Measurements from ENCODE around the gene TTC1.

Gene TTC1

DNA sequence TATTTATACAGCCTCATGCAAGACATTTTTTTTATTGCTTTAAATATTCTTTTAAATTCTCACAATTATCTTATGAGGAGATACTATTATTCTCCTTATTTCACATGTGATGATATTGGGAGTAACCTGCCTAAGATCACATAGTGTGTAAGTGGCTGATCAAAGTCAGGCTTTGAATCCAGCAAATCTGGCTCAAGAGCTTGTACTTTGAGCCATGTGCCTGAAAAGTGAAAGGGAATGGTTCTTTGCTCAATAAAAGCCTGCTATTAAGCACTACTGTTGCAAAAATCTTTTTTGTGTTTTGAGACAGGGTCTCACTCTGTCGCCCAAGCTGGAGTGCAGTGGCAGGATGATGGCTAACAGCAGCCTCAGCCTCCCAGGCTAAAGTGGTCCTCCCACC lies 75.2 kb downstream of the TTC1 start:
- no peak for DNase-seq (ENCODE audit: low read depth)
- TF ChIP-seq, protein P1, sequence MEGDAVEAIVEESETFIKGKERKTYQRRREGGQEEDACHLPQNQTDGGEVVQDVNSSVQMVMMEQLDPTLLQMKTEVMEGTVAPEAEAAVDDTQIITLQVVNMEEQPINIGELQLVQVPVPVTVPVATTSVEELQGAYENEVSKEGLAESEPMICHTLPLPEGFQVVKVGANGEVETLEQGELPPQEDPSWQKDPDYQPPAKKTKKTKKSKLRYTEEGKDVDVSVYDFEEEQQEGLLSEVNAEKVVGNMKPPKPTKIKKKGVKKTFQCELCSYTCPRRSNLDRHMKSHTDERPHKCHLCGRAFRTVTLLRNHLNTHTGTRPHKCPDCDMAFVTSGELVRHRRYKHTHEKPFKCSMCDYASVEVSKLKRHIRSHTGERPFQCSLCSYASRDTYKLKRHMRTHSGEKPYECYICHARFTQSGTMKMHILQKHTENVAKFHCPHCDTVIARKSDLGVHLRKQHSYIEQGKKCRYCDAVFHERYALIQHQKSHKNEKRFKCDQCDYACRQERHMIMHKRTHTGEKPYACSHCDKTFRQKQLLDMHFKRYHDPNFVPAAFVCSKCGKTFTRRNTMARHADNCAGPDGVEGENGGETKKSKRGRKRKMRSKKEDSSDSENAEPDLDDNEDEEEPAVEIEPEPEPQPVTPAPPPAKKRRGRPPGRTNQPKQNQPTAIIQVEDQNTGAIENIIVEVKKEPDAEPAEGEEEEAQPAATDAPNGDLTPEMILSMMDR (conservative IDR thresholded peaks at IDR 0.05; ENCODE audit: low read length), result no peak

DNA sequence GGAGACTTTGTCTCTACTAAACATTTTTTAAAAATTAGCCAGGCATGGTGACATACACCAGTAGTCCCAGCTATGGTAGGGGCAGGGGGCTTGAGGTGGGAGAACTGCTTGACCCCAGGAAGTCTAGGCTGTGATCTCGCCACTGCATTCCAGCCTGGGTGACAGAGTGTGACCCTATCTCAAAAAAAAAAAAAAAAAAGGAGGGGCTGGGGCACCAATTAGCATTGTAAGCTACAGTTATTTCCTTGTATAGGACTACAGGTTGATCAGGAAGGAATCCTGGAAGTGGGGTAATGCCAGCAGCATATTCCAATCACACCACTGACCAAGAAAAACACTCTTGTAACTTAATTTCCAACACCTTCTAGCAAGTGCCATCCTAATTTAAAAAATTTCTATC lies 78.3 kb downstream of the TTC1 start:
- no peak overlapping the region for H3K4me3 ChIP-seq (ENCODE audit: low read length)
- DNase-seq (ENCODE audit: low read depth), result no peak
- TF ChIP-seq, protein P1 (conservative IDR thresholded peaks at IDR 0.05; ENCODE audit: low read length), result no peak

More for the DNA sequence above, 75.2 kb downstream of the TTC1 start:
- no peak overlapping the region for H3K4me3 ChIP-seq (ENCODE audit: low read length)

GRCh38 chr5:160088805-160089204 lies 79.9 kb downstream of the TTC1 start:
- H3K4me3 ChIP-seq (ENCODE audit: low read length), result no peak overlapping the region
- TF ChIP-seq, protein P1 (conservative IDR thresholded peaks at IDR 0.05; ENCODE audit: low read length), result no peak
- no peak for DNase-seq (ENCODE audit: low read depth)

- DNase-seq (ENCODE audit: low read depth), result no peak
- H3K4me3 ChIP-seq (ENCODE audit: low read length), result no peak overlapping the region
- TF ChIP-seq, protein P1 (conservative IDR thresholded peaks at IDR 0.05; ENCODE audit: low read length), result no peak
Observed at GRCh38 chr5:160089531-160089930, 80.6 kb downstream of the TTC1 start.

DNA sequence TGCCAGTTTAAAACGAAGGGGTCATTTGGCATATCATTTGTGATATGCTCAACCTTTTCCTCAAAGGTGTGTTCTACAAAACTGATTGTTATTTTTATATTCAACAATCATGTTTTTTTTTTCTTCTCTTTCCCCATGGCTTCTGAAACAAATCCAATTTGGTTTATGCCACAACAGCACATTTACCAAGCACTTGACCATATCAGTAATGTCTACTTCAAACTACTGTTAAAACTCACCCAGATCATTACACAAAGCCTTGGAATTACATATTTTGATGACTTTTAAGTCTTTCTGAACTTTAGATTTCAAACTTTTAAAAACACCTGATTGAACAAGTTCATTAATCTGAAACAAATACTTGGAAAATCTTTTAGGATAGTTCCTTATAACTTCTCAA lies 81.1 kb downstream of the TTC1 start:
- TF ChIP-seq, protein P1 (conservative IDR thresholded peaks at IDR 0.05; ENCODE audit: low read length), result no peak
- no peak overlapping the region for H3K4me3 ChIP-seq (ENCODE audit: low read length)
- DNase-seq (ENCODE audit: low read depth), result no peak

GRCh38 chr5:160092514-160092913 lies 83.6 kb downstream of the TTC1 start:
- TF ChIP-seq, protein P1 (conservative IDR thresholded peaks at IDR 0.05; ENCODE audit: low read length), result no peak
- H3K4me3 ChIP-seq (ENCODE audit: low read length), result no peak overlapping the region
- no peak for DNase-seq (ENCODE audit: low read depth)

- no peak for DNase-seq (ENCODE audit: low read depth)
- TF ChIP-seq, protein P1 (conservative IDR thresholded peaks at IDR 0.05; ENCODE audit: low read length), result no peak
Observed at GRCh38 chr5:160092960-160093707, 84.2 kb downstream of the TTC1 start.

More at GRCh38 chr5:160092960-160093707, 84.2 kb downstream of the TTC1 start:
- no peak overlapping the region for H3K4me3 ChIP-seq (ENCODE audit: low read length)

All from AG10803 (cell line).